Measurements from ENCODE around the gene SPEN.
"Not testable (repeated sequence)": the region's sequence is repeated elsewhere in the genome, so short reads cannot be mapped to it uniquely, and the experiment has no call there.

GRCh38 chr1:15836511-15836771 is 11.1 kb upstream of the SPEN start:
- TF ChIP-seq CTCF, POLR2A (IDR thresholded peaks at IDR 0.05): not testable (repeated sequence)
